COLO829 (cell line): Measurements from ENCODE around the gene WDR7.

Experiments used
- DNase-seq: peaks from one replicate; pipeline ENCODE4 v3.0.0; 2012; ENCODE audit warnings: low spot score

The WDR7 gene

DNA sequence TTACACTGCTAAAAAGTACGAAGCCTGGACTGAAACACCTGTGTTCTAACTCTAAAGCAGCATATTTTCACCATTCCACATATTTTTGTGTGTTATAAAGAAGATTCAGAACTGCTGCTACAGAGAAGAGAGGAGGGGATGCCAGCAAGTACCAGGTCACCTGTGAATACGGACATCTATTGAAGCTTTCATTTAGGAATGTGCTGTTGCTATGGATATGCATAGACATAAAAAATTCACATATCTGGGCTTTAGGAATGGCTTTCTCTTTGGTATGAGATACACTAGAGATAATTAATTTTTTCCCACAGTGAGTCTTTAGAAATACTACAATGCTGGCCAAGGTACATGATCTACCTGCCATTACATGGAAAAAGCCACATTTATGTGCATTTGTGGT, 238.5 kb downstream of the WDR7 start:
- no peak for DNase-seq

DNA sequence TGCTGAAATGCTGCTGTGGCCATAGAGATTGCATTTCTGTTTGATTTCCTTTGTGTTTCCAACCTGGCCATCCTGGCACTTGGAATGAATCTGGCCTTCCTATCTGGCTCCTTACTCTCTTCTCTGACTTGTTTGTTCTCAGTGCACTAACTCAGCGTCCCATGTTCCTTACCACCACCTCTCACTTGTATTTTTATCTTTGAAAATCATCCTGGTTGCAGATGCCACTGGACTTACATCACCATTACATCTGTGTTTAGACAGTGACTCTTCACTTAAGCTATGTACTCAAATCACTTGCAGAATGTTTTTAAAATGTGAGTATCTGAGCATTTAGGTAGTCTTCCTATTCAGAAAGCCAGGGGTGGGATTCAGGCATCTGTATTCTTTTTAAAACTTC, 239.5 kb downstream of the WDR7 start:
- DNase-seq, result no peak

DNA sequence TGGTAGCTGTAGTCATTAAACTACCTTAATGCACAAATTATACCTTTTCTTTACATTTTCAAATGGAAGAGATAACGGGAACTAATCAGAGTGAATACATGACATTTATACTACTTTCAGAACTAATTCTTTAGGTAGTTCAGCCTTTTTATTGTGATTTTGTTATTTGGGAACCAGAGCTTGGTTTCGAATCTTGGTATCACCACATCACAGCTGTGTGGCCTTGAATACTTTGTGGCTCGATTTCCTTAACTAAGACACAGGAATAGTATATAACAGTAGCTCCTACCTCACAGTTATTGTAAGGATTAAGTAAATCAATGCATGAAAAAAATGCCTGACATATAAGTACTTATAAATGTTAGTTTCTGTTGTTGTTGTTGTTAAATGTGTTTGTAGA, 240.0 kb downstream of the WDR7 start:
- no peak for DNase-seq

DNA sequence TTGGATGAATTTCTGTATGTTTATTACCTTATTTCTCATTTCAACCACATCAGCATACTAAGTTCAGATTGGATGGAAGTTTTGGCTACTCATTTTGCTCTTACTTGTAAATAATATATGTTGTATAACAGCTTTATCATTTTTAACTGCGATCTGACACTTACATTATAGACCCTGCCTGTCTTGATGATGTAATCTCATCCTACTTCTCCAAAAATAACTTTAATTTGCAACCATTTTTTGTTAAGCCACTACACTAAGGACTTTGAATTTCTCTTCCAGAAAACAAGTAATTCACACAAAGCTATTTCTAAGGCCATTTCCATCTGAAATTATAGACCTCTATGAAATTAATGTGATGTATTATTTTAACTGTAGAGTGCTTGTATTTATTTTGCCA, 240.7 kb downstream of the WDR7 start:
- no peak for DNase-seq

DNA sequence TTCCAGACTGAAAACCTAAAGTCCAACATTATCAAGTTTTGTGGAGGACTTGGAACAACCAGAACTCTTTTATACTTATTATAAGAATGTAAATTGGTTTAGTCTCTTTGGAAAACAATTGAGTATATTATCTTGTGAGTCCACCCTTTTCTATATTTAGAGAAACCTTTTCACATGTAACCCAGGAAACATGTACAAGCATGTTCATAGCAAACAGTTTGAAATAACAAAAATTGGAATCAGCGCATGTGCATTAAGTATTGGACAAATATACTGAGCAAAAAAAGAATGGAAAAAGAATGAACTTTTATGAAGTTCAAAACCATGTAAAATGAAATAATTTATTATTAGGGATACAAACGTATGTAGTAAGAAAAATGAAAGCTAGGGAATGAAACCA, 246.0 kb downstream of the WDR7 start:
- no peak for DNase-seq

DNA sequence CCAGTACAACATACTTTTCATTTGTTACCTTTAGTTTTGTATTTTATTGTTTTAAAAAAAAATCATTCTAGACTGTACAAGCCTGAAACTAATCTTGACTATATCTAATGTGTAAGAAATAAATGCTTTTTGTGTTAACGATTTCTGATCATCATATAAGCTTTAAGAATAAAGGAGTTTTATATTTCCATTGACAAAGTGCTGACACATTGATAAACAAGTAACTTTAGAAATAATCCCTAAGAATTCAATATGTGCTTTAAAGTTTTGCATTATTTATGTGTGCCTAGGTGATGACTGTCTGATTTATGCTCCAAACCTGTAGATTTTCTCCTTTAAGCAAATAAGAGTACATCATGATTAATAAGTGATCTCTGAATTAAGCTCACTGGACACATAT, 248.5 kb downstream of the WDR7 start:
- no peak for DNase-seq

DNA sequence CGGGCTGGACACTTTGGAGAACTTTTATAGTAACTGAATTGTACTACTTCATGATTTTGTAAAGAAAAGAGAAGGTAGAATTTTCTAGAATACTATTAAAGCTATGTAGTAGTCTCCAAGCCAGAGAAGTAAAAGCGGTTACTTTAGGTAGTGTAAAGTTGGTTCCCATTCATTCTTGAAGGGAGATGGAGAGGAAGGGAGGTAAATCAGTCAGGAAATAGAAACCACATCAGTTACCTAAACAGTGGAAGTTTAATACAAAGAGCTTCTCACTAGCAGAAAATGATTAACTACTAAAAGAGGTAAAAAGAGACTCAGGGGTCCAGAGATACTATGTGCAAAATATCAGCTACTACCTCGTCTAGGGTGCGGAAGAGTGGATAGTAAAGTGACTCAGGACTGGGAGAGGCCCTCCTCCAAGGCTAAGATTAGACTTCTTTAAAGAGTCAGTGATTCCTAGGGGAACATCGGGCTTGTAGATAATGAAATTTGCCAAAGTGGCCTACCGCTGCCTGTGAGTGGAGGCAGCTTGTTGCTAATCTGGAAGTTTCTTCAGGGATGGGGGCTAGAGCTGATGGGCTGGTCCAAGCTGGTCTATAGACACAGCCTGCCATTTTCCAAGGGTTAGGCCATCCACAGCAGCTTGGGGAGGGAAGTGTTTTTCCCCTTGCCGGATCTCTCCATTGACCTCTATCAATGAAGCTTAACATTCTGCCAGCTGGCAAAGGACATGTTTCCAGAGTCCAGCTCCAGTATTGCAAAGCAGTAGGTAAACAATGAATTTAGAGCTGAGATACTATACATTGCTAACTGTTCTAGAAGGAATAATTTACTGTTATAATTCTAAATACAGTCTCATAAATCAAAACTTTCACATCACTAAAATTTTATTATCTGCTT, 249.3 kb downstream of the WDR7 start:
- DNase-seq, result no peak

DNA sequence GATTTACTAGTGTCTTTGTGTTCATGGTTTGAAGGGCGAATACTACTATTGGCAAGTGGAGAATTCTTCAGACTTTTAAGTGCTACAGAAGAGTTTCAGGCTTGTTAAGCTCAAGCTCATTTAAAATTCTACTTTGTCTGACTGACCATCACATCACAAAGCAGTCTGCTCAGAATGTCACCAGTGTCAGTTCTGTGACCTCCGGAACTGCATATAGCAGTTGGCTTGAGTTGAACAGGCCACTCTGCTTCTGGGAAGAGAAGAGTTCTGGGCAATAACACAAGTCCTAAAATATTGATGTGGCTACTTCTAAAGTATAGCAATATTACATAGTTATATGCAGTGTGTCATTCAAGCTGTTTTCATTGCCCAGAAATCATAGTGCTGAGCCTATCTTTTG, 250.8 kb downstream of the WDR7 start:
- no peak for DNase-seq

DNA sequence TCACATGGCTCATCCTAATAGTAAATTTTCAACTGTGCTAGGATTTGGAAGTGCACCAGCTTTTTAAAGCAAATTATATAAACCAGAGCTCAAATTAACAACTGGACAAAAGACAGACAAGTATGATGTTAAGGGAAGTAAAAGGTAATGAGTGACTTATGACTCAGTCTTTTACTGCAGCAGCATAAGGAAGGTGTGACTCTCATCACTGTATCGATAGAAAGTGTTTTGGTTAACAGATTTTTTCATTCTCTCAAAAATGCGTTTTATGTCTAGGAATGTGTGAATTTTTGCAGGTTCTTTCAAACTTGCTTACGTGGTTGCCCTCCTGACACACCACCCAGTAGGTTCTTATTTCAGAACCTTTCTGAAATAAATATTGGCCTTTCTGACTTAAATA, 251.5 kb downstream of the WDR7 start:
- DNase-seq, result no peak

DNA sequence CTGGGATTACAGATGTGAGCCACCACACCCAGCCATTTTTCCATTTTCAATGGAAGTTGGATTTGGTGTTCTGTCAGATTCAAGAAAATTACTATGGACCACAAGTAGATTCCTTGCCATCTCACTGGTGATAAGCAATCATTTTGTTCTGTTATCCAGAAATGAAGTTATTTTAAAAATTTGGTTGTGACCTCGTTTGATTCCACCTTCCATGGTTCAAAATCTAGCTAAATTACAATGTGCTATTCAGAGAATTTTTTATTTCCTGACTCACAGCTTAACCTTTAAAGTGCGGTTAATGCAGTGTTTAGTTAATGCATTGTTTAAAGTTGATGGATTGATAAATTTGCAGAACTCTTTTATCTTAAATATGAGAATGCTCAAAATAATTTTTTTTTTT, 252.5 kb downstream of the WDR7 start:
- DNase-seq, result no peak

DNA sequence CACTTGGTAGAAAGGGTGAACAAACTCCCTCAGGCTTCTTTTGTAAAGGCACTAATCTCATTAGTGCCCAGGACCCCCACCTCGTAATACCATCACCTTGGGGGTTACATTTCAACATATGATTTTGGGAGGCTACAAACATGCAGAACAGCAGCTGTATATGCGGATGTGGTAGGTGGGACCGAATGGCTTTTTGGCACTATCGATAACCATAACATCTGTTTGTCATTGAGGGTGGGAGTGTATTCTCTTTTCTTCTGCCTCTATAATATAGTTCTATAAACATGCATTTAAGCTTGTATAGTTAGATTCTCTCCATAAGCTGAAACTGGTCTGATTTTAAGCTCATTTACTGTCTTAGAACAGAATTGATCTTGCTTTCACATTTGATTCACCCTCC, 256.6 kb downstream of the WDR7 start:
- DNase-seq, result no peak

DNA sequence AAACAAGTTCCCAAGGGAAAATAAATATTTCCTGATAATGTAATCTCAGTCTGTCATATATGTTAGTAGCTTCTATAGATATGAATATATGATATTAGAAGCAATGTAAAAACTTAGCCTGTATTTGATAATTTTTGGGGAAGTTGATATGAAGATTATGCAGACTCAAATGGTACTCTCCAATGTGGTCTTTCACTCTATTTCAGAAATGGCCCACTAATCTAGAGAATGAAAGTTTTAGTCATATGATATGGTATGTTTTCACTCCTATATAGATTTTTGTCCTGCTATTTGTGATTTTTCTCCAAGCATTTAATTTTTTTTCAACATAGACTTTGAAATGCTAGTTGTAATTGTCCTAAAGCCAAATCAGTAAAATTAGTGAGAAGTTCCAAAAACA, 259.1 kb downstream of the WDR7 start:
- no peak for DNase-seq

DNA sequence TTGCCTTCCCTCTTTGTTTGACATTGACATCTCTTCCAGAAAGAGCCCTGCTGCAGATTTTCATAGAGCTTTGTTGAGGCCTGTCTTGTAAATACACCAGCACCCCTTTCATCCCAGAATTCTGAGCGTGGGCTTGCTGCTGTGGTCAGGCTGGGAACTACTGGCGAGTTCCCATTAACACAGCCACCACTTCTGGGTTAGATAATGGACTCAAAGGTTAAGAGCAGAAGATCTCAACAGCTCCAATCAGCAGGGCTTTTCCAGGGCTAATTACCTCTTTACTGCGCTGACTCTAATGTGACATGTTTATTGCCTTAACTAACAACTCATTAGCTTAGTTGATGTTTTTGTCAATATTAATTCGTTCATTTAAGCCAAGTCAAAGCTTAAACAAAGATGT, 259.8 kb downstream of the WDR7 start:
- no peak for DNase-seq

DNA sequence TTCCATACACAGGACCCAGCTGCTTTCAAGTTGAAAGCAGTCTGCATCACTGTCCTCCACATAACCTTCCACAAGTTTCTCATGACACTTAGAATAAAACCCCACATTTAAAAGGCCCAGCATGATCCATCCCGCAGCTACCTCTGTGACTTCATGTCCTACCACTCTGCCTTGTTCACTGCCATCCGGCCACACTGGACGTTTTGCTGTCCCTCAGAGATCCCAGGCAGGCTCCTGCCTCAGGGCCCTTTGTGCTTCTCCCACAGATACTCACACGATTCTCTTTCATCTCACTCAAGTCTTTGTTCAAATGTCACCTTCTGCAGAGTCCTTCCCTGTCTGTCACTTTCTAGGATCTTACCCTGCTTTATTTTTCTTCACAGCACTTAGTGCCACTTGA, 262.8 kb downstream of the WDR7 start:
- DNase-seq, result no peak

DNA sequence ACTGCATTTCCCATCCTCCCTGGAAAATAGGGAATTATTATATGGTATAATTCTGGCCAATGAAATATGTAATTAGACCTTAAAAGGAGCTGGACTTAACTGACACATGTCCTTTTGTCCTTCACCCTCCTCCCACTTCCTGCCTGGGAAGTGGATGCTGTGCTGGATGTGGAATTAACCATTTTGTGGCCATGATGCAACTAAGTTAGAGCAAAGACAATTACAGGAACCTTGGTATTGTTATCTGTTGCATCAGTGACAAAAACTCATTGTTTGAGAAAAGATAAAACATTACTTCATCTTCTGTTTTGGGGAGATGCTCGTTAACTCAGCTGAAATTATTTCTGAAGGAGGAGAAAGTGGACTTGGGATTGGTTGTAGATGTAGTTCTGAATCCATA, 268.0 kb downstream of the WDR7 start:
- no peak for DNase-seq

DNA sequence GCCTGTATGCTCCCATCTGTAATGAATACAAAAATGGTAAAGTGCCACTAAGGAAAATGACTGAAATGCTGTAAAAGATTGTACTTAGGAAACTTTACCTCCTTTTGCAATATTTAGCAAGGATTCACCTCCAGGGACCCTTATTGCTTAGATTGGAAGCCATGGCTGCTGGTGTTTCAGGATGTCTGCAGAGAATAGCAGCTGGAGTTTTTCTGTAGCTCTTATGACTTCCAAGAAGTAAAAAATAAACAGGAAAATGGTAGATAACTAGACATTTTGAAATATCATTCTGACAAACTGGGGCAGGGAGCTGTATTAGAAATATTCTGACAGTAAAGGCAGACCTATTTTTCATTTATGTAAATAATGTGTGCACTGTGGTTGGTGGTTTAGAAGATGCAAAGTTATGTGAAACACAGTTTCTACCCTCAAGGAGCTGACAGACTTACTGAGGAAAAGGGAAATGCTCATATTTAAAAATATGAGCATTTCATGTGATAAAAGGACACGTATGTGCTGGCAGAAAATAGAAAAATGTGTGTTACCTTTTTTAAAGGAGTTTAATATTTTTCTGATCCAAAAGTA, 270.8 kb downstream of the WDR7 start:
- DNase-seq, result no peak

DNA sequence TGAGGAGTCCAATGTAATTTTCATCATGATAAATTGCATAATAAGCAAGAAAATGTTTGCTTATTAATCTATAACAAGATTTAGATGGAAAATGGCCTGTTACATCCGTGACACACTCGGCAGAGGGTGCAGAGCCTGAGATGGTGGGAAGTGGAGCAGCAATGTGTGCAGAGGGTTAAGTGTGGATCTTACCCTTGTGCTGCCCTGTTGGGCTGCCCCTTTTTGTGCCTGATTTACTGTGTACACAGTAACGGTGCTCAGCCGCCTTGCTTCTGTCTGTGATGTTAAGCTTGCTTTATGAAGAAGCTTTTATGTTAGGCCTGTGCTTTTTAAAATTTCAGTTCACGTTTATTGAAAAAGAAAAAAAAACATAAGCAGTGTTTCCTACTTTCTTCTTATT, 275.6 kb downstream of the WDR7 start:
- no peak for DNase-seq

DNA sequence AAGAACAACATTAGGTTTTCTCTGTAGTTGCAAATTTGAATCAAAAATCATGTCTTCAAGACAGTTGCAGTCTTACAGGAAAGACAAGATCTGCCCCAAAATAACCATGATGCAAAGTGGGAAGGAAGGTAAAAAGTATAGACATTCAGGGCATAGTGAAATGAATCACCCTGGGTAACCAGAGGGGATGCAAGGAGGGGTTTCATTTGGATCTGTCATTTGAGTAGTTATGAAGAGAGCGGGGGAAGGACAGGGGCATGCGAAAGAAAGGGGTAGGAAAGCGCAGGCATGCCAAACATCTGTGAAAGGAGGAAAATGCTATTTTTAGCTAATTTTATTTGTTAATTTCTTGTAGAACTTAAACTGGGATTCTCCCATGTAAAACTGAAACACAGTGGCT, 276.6 kb downstream of the WDR7 start:
- no peak for DNase-seq

DNA sequence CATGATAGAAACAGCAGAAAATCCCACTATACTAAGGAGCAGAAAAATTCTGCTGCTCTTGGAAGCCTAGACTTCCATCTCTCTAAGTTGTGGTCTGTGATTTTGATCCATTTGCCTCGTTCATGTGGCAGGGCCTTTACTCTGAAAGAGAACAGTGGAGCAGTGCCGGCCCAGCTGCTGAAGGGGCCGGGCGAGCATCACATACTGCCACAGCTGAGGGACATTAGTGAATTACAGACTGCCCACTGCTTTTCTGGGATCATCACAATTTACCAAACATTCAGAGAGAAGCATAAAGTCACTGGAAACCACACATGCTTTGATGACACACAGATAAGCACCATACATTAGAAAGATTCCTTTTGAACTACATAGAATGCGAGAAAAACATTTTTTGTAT, 278.7 kb downstream of the WDR7 start:
- no peak for DNase-seq

DNA sequence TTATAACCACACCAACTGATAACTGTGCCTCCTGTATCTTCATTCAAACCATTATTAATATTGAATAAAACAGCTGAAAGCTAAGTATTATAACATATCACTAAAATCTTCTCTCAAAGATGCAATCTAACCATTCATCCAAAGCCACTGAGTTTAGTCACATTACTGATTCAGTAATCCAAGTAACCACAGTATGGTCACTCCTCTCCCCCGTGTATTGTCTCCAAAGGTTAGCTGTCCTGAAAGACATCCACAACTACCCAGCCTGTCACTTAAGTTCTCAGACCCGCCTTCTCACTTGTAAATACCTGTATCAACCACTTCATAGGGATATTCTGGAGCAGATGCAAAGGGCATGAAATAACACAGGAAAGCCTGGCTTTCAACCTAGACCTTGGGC, 282.3 kb downstream of the WDR7 start:
- DNase-seq, result no peak

DNA sequence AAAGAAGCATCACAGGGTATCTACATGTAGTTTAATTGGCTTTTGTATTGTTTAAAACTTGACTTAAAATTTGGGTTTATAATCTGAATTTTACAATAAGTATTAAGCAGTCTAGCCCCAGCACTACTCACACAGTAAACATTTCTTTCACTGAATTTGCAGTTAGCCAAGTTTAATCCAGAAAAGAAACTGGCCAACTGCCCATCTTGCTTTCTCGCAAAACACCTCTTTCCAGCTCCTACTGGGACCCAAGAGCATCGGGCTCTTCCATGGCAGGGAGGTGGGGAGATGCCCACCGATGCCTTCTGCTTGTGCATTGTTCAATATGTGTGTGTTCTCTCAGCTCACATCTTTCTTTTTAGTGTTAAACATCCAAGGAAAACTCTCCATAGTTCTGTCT, 283.0 kb downstream of the WDR7 start:
- no peak for DNase-seq

DNA sequence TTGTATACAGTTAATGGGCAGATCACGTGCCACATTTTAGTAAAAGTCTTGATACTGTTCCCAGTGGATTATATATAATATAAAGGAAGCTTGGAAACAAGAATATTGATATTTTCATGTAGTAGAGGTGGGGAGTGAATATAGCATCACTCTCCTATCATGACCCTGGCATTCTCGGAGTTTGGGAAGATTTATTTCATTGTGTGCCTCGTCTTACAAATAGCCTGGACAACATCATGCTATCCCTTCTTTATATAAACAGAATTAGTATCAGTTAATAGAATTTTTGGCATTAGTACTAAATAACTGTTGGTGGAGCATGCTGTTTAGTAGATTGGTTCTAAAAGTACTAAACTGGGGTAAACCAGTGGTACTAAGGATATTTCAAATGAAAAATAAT, 283.7 kb downstream of the WDR7 start:
- DNase-seq, result no peak

DNA sequence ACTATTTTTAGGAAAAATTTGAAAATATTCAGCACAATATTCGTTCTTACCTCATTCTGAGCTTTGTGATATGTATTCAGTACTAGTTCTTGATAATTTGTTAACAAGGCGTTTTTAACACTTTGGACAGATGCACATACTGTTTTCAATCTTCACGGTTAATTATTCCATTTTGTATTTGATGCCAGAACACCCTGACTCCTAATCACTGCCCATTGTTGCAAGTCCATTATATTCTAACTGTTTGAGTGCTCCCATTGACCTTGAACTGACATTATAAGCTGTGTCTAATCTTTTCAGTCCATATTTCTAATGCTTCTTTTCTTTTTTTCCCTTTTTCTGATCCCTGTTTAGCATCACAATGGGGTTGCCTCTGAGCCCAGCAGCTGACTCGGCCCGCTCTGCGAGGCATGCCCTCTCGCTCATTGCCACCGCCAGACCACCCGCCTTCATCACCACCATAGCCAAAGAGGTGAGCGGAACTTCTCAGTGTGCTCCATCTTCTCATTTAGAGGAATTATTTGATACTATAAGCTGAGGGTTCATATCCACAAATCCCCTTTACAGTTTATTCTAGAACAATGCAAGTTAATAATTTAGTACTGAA, 284.4 kb downstream of the WDR7 start:
- DNase-seq, result no peak

DNA sequence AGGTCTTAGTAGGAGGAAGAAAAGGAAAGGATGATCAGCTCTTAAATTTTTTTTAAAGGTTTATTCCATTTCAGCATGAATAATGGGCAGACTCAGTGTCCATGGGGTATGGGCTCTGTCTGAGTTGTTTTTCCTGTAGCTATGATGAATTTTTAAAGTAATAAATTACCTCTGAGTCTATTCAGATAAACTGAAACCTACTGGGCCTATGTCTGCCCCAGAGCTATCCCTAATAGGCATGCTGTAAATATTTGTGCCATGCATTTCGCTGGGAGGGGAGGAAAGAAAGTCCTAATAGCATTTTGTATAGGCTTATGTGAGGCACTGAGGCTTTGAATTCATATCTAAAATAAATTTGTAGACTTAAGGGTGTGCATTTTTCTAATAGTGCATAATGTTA, 285.3 kb downstream of the WDR7 start:
- no peak for DNase-seq
